Measurements from ENCODE around the gene JMJD7.

DNA sequence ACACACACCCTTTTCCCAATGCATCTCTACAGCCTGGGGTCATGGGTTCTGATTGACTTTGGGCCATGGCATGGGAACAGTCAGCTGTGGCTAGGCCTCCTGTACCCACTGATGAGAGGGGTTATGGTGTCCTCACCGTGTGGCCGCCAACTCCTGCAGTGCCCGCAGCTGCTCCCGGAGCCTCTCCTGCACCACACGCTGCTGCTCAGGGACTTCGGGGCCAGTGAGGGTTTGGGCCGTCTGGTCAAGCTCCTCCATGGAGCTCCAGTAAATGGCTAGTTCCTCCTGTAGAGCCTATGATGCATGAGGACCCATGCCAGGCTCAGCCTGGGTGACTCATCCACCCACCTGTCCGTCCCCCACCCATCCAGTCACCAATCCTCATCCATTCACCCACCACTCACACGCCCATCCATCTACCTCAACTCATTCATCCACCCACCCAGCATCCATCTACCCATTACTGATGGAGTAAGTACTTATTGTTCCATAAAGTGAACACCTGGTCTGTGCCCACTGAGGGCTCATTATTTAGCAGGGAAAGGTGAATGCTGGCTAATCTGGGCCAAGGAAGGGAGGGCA lies 44.4 kb downstream of the JMJD7 start:
- no peak for TF ChIP-seq POLR2AphosphoS5 (IDR thresholded peaks at IDR 0.05; ENCODE audit: control insufficient read depth, insufficient read depth, low read depth, low read length)
- TF ChIP-seq POLR2A (conservative IDR thresholded peaks at IDR 0.05), result no peak
- no peak for TF ChIP-seq RBM14 (IDR thresholded peaks at IDR 0.05; ENCODE audit: borderline replicate concordance, insufficient read depth, low read depth, low read length)
- TF ChIP-seq CTCF (IDR thresholded peaks at IDR 0.05 in 2 of 3, conservative IDR thresholded peaks at IDR 0.05 in 1 of 3; ENCODE audit: insufficient read depth in 2 of 3, low read depth in 1 of 3, low read length in 3 of 3), result no peak
- TF ChIP-seq MEF2D (tag; conservative IDR thresholded peaks at IDR 0.05; ENCODE audit: low read depth), result no peak
- TF ChIP-seq, protein P1, sequence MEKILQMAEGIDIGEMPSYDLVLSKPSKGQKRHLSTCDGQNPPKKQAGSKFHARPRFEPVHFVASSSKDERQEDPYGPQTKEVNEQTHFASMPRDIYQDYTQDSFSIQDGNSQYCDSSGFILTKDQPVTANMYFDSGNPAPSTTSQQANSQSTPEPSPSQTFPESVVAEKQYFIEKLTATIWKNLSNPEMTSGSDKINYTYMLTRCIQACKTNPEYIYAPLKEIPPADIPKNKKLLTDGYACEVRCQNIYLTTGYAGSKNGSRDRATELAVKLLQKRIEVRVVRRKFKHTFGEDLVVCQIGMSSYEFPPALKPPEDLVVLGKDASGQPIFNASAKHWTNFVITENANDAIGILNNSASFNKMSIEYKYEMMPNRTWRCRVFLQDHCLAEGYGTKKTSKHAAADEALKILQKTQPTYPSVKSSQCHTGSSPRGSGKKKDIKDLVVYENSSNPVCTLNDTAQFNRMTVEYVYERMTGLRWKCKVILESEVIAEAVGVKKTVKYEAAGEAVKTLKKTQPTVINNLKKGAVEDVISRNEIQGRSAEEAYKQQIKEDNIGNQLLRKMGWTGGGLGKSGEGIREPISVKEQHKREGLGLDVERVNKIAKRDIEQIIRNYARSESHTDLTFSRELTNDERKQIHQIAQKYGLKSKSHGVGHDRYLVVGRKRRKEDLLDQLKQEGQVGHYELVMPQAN (IDR thresholded peaks at IDR 0.05; ENCODE audit: borderline replicate concordance), result no peak
- TF ChIP-seq RBM39 (optimal IDR thresholded peaks at IDR 0.05; ENCODE audit: low read depth, low read length), result no peak
- no peak for TF ChIP-seq MEF2A (IDR thresholded peaks at IDR 0.05; ENCODE audit: control insufficient read depth, low read depth, low read length)
- no peak for TF ChIP-seq ZNF699 (CRISPR knock-in tag; IDR thresholded peaks at IDR 0.05; ENCODE audit: insufficient replicate concordance)
- no peak for TF ChIP-seq FIP1L1 (IDR thresholded peaks at IDR 0.05; ENCODE audit: low read depth, low read length, poor library complexity, severe bottlenecking)
- TF ChIP-seq, protein P2, sequence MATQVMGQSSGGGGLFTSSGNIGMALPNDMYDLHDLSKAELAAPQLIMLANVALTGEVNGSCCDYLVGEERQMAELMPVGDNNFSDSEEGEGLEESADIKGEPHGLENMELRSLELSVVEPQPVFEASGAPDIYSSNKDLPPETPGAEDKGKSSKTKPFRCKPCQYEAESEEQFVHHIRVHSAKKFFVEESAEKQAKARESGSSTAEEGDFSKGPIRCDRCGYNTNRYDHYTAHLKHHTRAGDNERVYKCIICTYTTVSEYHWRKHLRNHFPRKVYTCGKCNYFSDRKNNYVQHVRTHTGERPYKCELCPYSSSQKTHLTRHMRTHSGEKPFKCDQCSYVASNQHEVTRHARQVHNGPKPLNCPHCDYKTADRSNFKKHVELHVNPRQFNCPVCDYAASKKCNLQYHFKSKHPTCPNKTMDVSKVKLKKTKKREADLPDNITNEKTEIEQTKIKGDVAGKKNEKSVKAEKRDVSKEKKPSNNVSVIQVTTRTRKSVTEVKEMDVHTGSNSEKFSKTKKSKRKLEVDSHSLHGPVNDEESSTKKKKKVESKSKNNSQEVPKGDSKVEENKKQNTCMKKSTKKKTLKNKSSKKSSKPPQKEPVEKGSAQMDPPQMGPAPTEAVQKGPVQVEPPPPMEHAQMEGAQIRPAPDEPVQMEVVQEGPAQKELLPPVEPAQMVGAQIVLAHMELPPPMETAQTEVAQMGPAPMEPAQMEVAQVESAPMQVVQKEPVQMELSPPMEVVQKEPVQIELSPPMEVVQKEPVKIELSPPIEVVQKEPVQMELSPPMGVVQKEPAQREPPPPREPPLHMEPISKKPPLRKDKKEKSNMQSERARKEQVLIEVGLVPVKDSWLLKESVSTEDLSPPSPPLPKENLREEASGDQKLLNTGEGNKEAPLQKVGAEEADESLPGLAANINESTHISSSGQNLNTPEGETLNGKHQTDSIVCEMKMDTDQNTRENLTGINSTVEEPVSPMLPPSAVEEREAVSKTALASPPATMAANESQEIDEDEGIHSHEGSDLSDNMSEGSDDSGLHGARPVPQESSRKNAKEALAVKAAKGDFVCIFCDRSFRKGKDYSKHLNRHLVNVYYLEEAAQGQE (IDR thresholded peaks at IDR 0.05; ENCODE audit: borderline replicate concordance), result no peak
- TF ChIP-seq, protein P2 (CRISPR knock-in tag; IDR thresholded peaks at IDR 0.05; ENCODE audit: low read depth), result no peak
